A549 (cell line): ENCODE measurements around the gene SPSB1. TPM values are rescaled to one million over a fixed set of nuclear protein-coding genes. Genes with fewer than 3 reads are reported as not detected.
A peak's percentile ranks its signal among the peaks of the same experiment; 100 is the strongest.

Experiments
- ATAC-seq, 2 experiments: fragments of 200-7000 bp in 1 of 2; fragments of >200 bp in 1 of 2; cut with Nextera tagmentation in 1 of 2; cut with Tn5 transposase in 1 of 2; 3 replicates each; pipeline versions ENCODE4 v1.8.0 to v1.9.1; 2018 to 2020; ENCODE audit warnings: mild to moderate bottlenecking in 1 of 2, moderate library complexity in 1 of 2
- CTCF ChIA-PET: fragments of 300-600 bp; sonication (Branson Sonifier 250); formaldehyde crosslinking; extraction: SDS; loops from one replicate; lab custom pipeline; 2021; ENCODE audit warnings: antibody characterized with exemption, inconsistent platforms; lab: Yijun Ruan, JAX
- POLR2A ChIA-PET: fragments of 350-600 bp; formaldehyde crosslinking; extraction: SDS; loops from one replicate; lab custom pipeline; 2021; ENCODE audit warnings: antibody characterized with exemption, inconsistent platforms; lab: Yijun Ruan, JAX
- DNase-seq, 2 experiments: peaks; one replicate each; pipeline versions ENCODE4 v3.0.0 to v3.0.0-alpha.2; 2011 to 2016; ENCODE audit warnings: low read depth in 1 of 2, low spot score in 1 of 2
- FAIRE-seq: peaks from 2 replicates; lab custom pipeline; 2011; peaks lifted over from hg19 to GRCh38; lab: Jason Lieb, UNC
- H3K27ac ChIP-seq, 2 experiments: fragments of >200 bp; sonication (Bioruptor Twin); formaldehyde crosslinking; 3 replicates each; pipeline ENCODE4 v1.5.1; 2016 to 2017
- H3K4me1 ChIP-seq: fragments of >200 bp; sonication (Bioruptor Twin); formaldehyde crosslinking; 3 replicates; pipeline ENCODE4 v1.6.1; 2016
- H3K4me2 ChIP-seq: fragments of >200 bp; sonication (Bioruptor Twin); formaldehyde crosslinking; 3 replicates; pipeline ENCODE4 v1.6.1; 2016
- H3K4me3 ChIP-seq: fragments of >200 bp; sonication (Bioruptor Twin); formaldehyde crosslinking; 3 replicates; pipeline ENCODE4 v1.5.1; 2016
- H3K9me3 ChIP-seq: fragments of >200 bp; sonication (Bioruptor Twin); formaldehyde crosslinking; 3 replicates; pipeline ENCODE4 v1.6.1; 2016
- CTCF ChIP-seq: fragments of >200 bp; sonication (Bioruptor Twin); formaldehyde crosslinking; IDR thresholded peaks from 3 replicates; pipeline ENCODE4 v1.5.1; 2016
- EHF ChIP-seq: fragments of 250-450 bp; sonication (Bioruptor Pico); IDR thresholded peaks from 2 replicates; pipeline ENCODE4 v1.5.0; 2020; ENCODE audit warnings: mild to moderate bottlenecking
- EP300 ChIP-seq, 2 experiments: fragments of >200 bp; sonication (Bioruptor Twin); formaldehyde crosslinking; IDR thresholded peaks; 2 replicates in 1 of 2; 3 replicates in 1 of 2; pipeline ENCODE4 v1.6.1; 2016 to 2017
- FOSB ChIP-seq: fragments of 250-450 bp; sonication (Bioruptor Pico); IDR thresholded peaks from 2 replicates; pipeline ENCODE4 v1.5.0; 2020; ENCODE audit warnings: mild to moderate bottlenecking, moderate library complexity
- GATA3 ChIP-seq: IDR thresholded peaks from 2 replicates; pipeline ENCODE4 v1.6.1; 2012; ENCODE audit warnings: borderline replicate concordance
- HEYL ChIP-seq: fragments of 250-450 bp; sonication (Bioruptor Pico); IDR thresholded peaks from 2 replicates; pipeline ENCODE4 v1.8.0; 2021; ENCODE audit warnings: mild to moderate bottlenecking, moderate library complexity
- HOXB13 ChIP-seq: fragments of 250-450 bp; sonication (Bioruptor Pico); IDR thresholded peaks from 2 replicates; pipeline ENCODE4 v1.5.0; 2020; ENCODE audit warnings: low read depth, mild to moderate bottlenecking, moderate library complexity
- HOXB5 ChIP-seq: fragments of 250-450 bp; sonication (Bioruptor Pico); IDR thresholded peaks from 2 replicates; pipeline ENCODE4 v1.5.0; 2020; ENCODE audit warnings: mild to moderate bottlenecking, moderate library complexity
- MAZ ChIP-seq: fragments of 150-350 bp; IDR thresholded peaks from 2 replicates; pipeline ENCODE4 v1.6.1; 2014; ENCODE audit warnings: antibody characterized with exemption, low read depth, low read length, borderline replicate concordance
- NFE2L2 ChIP-seq: fragments of 150-350 bp; conservative IDR thresholded peaks from 2 replicates; pipeline ENCODE4 v1.6.1; 2014; ENCODE audit warnings: low read length
- RAD21 ChIP-seq, 2 experiments: fragments of >200 bp in 1 of 2; sonication (Bioruptor Twin) in 1 of 2; formaldehyde crosslinking in 1 of 2; IDR thresholded peaks in 1 of 2; conservative IDR thresholded peaks in 1 of 2; 2 replicates in 1 of 2; 3 replicates in 1 of 2; pipeline ENCODE4 v1.6.1; 2012 to 2018; ENCODE audit warnings: inconsistent platforms in 1 of 2
- RARB ChIP-seq: fragments of 250-450 bp; sonication (Bioruptor Pico); IDR thresholded peaks from 2 replicates; pipeline ENCODE4 v1.8.0; 2021; ENCODE audit warnings: mild to moderate bottlenecking, moderate library complexity
- RCOR1 ChIP-seq: fragments of 150-350 bp; IDR thresholded peaks from 2 replicates; pipeline ENCODE4 v1.6.1; 2014; ENCODE audit warnings: antibody characterized with exemption, low read length, low read depth
- RNF2 ChIP-seq: fragments of 200-600 bp; sonication (generic); IDR thresholded peaks from 2 replicates; pipeline ENCODE4 v1.6.1; 2016; ENCODE audit warnings: low read depth, mild to moderate bottlenecking, antibody characterized with exemption, moderate library complexity, borderline replicate concordance
- SMC3 ChIP-seq: fragments of >200 bp; sonication (Bioruptor Twin); formaldehyde crosslinking; IDR thresholded peaks from 3 replicates; pipeline ENCODE4 v1.6.1; 2018; ENCODE audit warnings: inconsistent platforms
- SREBF2 ChIP-seq: fragments of 450-650 bp; IDR thresholded peaks from 2 replicates; pipeline ENCODE4 v1.6.1; 2014; ENCODE audit warnings: mild to moderate bottlenecking, moderate library complexity
- ZC3H11A ChIP-seq: fragments of 450-650 bp; IDR thresholded peaks from 2 replicates; pipeline ENCODE4 v1.6.1; 2014; ENCODE audit warnings: antibody characterized with exemption, mild to moderate bottlenecking
- WGBS: methylation state at CpG from one replicate; pipeline ENCODE4 v1.1.6; 2017; ENCODE audit errors: missing lambda C conversion rate; 5-methylcytosine and 5-hydroxymethylcytosine counted together
- polyA plus RNA-seq, 4 experiments: library from polyadenylated mRNA; depleted of rRNA in 3 of 4; stranded (reverse); fragments of >200 nt; fragmentation: RNase III in 1 of 4; extraction: RNeasy Plus Mini Kit Qiagen cat#74134 plus additional on column Dnase treatment in 1 of 4; gene quantifications; 2 replicates in 3 of 4; 3 replicates in 1 of 4; pipeline ENCODE4 v1.2.3, GENCODE V29; 2011 to 2017
- TF ChIP-seq, protein P1 (sequence below): fragments of 200-600 bp; sonication (generic); IDR thresholded peaks from 2 replicates; pipeline ENCODE4 v1.6.1; 2016; ENCODE audit warnings: antibody characterized with exemption, mild to moderate bottlenecking, moderate library complexity
- TF ChIP-seq, protein P2 (sequence below): fragments of 250-450 bp; sonication (Bioruptor Pico); IDR thresholded peaks from 2 replicates; pipeline ENCODE4 v1.5.0; 2021; ENCODE audit warnings: mild to moderate bottlenecking, moderate library complexity, borderline replicate concordance
- TF ChIP-seq, protein P3 (sequence below): IDR thresholded peaks from 2 replicates; pipeline ENCODE4 v1.6.1; 2012
- TF ChIP-seq, protein P4 (sequence below): fragments of 250-450 bp; sonication (Bioruptor Pico); IDR thresholded peaks from 2 replicates; pipeline ENCODE4 v1.5.0; 2020; ENCODE audit warnings: low read depth, mild to moderate bottlenecking, moderate library complexity

The SPSB1 gene
- polyA plus RNA-seq, 2 of the 4 experiments (the other 2 are of a cell fraction) = 22.3 to 23.7 TPM

GRCh38 chr1:9267352-9267686 lies 25.4 kb upstream of the SPSB1 start:
- TF ChIP-seq ZC3H11A = no peak
- TF ChIP-seq RAD21 (conservative IDR thresholded peaks at IDR 0.05 in 1 of 2, IDR thresholded peaks at IDR 0.05 in 1 of 2) = peak in 1 of 2 experiments; percentile 23; a peak in 1 of 5 replicates
- TF ChIP-seq SMC3 = 0 out of 3 replicates have a peak, but pooled peaks have one; percentile 2
- ChIA-PET POLR2A (no interaction called here), CTCF (interaction anchor here (0.6 to 10.1 kb wide), 42 partner anchors 8 to 323 kb away, joined by 3 to 127 read pairs (median 4); partner anchors contain the start of genes H6PD and SPSB1)
- Histone ChIP-seq H3K4me3 (no peak overlapping the region), H3K9me3 (no peaks in the 10 kb centered on the region), H3K4me1 (peaks cover 6% of the 10 kb centered on the region; the same call in 2 of the 3 replicates), H3K4me2 (peak overlapping the region; percentile 41), H3K27ac (peak overlapping the region; percentile 28 to 74; a peak in 2 of 6 replicates)
- 65% methylated on average over 7 of the region's 7 CpGs for WGBS
- DNase-seq (no peak), FAIRE-seq (no peak), ATAC-seq (no peak)

GRCh38 chr1:9267827-9268581 lies 24.7 kb upstream of the SPSB1 start:
- CTCF ChIA-PET = interaction anchor here (0.6 to 10.1 kb wide), 23 partner anchors 9 to 366 kb away, joined by 3 to 127 read pairs (median 5); partner anchors contain the start of genes H6PD and SPSB1
- H3K4me2 ChIP-seq = no peak overlapping the region
- H3K27ac ChIP-seq = no peak overlapping the region
- FAIRE-seq (no peak), DNase-seq (no peak)
- H3K4me1 ChIP-seq = peaks cover 6% of the 10 kb centered on the region; the same call in 2 of the 3 replicates
- no peak overlapping the region for H3K4me3 ChIP-seq
- TF ChIP-seq FOSB (CRISPR knock-in tag) = no peak
- TF ChIP-seq, all 56 proteins: peak for 0
- no peaks in the 10 kb centered on the region for H3K9me3 ChIP-seq
- 79% methylated on average over 7 of the region's 7 CpGs for WGBS
- ATAC-seq = no peak
- POLR2A ChIA-PET = no interaction called here

DNA sequence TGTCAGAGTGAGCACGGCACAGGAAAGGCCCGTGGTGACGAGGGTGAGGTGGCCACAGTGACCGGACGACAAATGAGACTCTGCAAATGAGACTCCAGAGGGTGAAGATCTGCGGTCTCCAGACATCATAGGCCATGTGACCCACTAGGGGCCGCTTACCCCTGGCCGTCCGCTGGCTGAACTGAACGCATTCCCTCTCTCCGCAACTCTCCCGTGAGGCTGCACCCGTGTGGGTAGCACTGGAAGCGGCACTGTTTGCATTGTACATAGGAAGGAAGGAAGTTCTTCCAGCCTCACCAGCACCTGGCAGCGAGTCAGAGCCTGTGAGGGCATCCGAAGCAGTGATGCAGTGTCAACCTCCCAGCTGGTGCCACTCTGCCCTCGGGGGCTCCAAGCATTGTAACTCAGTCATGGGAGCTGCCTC lies 23.6 kb upstream of the SPSB1 start:
- H3K27ac ChIP-seq = no peak overlapping the region
- no peak for ATAC-seq
- TF ChIP-seq HOXB5 (CRISPR knock-in tag) (no peak), CTCF (no peak), NFE2L2 (no peak), FOSB (CRISPR knock-in tag) (no peak), HEYL (CRISPR knock-in tag) (no peak), SMC3 (no peak), SREBF2 (no peak), EHF (no peak), RARB (CRISPR knock-in tag) (no peak), HOXB13 (CRISPR knock-in tag) (no peak), RNF2 (no peak), RCOR1 (no peak), EP300 (IDR thresholded peaks at IDR 0.05) (no peak), MAZ (no peak), RAD21 (conservative IDR thresholded peaks at IDR 0.05 in 1 of 2, IDR thresholded peaks at IDR 0.05 in 1 of 2) (no peak), GATA3 (no peak)
- TF ChIP-seq, protein P1, sequence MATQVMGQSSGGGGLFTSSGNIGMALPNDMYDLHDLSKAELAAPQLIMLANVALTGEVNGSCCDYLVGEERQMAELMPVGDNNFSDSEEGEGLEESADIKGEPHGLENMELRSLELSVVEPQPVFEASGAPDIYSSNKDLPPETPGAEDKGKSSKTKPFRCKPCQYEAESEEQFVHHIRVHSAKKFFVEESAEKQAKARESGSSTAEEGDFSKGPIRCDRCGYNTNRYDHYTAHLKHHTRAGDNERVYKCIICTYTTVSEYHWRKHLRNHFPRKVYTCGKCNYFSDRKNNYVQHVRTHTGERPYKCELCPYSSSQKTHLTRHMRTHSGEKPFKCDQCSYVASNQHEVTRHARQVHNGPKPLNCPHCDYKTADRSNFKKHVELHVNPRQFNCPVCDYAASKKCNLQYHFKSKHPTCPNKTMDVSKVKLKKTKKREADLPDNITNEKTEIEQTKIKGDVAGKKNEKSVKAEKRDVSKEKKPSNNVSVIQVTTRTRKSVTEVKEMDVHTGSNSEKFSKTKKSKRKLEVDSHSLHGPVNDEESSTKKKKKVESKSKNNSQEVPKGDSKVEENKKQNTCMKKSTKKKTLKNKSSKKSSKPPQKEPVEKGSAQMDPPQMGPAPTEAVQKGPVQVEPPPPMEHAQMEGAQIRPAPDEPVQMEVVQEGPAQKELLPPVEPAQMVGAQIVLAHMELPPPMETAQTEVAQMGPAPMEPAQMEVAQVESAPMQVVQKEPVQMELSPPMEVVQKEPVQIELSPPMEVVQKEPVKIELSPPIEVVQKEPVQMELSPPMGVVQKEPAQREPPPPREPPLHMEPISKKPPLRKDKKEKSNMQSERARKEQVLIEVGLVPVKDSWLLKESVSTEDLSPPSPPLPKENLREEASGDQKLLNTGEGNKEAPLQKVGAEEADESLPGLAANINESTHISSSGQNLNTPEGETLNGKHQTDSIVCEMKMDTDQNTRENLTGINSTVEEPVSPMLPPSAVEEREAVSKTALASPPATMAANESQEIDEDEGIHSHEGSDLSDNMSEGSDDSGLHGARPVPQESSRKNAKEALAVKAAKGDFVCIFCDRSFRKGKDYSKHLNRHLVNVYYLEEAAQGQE = no peak
- TF ChIP-seq, protein P2, sequence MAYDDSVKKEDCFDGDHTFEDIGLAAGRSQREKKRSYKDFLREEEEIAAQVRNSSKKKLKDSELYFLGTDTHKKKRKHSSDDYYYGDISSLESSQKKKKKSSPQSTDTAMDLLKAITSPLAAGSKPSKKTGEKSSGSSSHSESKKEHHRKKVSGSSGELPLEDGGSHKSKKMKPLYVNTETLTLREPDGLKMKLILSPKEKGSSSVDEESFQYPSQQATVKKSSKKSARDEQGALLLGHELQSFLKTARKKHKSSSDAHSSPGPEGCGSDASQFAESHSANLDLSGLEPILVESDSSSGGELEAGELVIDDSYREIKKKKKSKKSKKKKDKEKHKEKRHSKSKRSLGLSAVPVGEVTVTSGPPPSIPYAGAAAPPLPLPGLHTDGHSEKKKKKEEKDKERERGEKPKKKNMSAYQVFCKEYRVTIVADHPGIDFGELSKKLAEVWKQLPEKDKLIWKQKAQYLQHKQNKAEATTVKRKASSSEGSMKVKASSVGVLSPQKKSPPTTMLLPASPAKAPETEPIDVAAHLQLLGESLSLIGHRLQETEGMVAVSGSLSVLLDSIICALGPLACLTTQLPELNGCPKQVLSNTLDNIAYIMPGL (CRISPR knock-in tag) = no peak
- TF ChIP-seq, protein P3, sequence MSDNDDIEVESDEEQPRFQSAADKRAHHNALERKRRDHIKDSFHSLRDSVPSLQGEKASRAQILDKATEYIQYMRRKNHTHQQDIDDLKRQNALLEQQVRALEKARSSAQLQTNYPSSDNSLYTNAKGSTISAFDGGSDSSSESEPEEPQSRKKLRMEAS = no peak
- TF ChIP-seq, protein P4, sequence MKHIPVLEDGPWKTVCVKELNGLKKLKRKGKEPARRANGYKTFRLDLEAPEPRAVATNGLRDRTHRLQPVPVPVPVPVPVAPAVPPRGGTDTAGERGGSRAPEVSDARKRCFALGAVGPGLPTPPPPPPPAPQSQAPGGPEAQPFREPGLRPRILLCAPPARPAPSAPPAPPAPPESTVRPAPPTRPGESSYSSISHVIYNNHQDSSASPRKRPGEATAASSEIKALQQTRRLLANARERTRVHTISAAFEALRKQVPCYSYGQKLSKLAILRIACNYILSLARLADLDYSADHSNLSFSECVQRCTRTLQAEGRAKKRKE (CRISPR knock-in tag) = no peak
- TF ChIP-seq, all 56 proteins: peak for 0
- 82% methylated on average over 17 of the region's 17 CpGs for WGBS
- FAIRE-seq (no peak), DNase-seq (no peak)
- H3K4me3 ChIP-seq = no peak overlapping the region
- ChIA-PET POLR2A (no interaction called here), CTCF (interaction anchor here (0.7 to 10.1 kb wide), 8 partner anchors 11 to 367 kb away, joined by 3 to 127 read pairs (median 4); no protein-coding TSS in a partner anchor)
- H3K4me2 ChIP-seq = no peak overlapping the region
- H3K9me3 ChIP-seq = no peaks in the 10 kb centered on the region
- peaks cover 6% of the 10 kb centered on the region; the same call in 2 of the 3 replicates for H3K4me1 ChIP-seq
